Activated gamma-delta T cell treated with Interleukin-2 at 50 U/mL for 16 hours (primary cell): ENCODE data around the gene GAS2L2.
"Not testable (repeated sequence)": the region's sequence is repeated elsewhere in the genome, so short reads cannot be mapped to it uniquely, and the experiment has no call there.

ENCODE experiments used
- DNase-seq: peaks from one replicate; pipeline ENCODE4 v3.0.0-alpha.2; 2020

The GAS2L2 gene

GRCh38 chr17:35726127-35726952, 26.7 kb downstream of the GAS2L2 start:
- DNase-seq = no peak

GRCh38 chr17:35725802-35726126, 27.3 kb downstream of the GAS2L2 start:
- no peak for DNase-seq

GRCh38 chr17:35725058-35725457, 28.0 kb downstream of the GAS2L2 start:
- no peak for DNase-seq

GRCh38 chr17:35723735-35724134, 29.3 kb downstream of the GAS2L2 start:
- DNase-seq = no peak

- no peak for DNase-seq
Observed at GRCh38 chr17:35717475-35717874, 35.6 kb downstream of the GAS2L2 start.

- no peak for DNase-seq
Observed at GRCh38 chr17:35716897-35717465, 36.1 kb downstream of the GAS2L2 start.

- no peak for DNase-seq
Observed at GRCh38 chr17:35716173-35716572, 36.9 kb downstream of the GAS2L2 start.

GRCh38 chr17:35715416-35715815, 37.6 kb downstream of the GAS2L2 start:
- no peak for DNase-seq

- no peak for DNase-seq
Observed at GRCh38 chr17:35714988-35715387, 38.1 kb downstream of the GAS2L2 start.

- DNase-seq = no peak
Observed at GRCh38 chr17:35713069-35713728, 39.8 kb downstream of the GAS2L2 start.

- DNase-seq = no peak
Observed at GRCh38 chr17:35710950-35711349, 42.1 kb downstream of the GAS2L2 start.

GRCh38 chr17:35709874-35710273, 43.2 kb downstream of the GAS2L2 start:
- DNase-seq = no peak

- no peak for DNase-seq
Observed at GRCh38 chr17:35708951-35709350, 44.1 kb downstream of the GAS2L2 start.

GRCh38 chr17:35708149-35708548, 44.9 kb downstream of the GAS2L2 start:
- DNase-seq = no peak

GRCh38 chr17:35705705-35706104, 47.3 kb downstream of the GAS2L2 start:
- no peak for DNase-seq

GRCh38 chr17:35705230-35705629, 47.8 kb downstream of the GAS2L2 start:
- DNase-seq = no peak

GRCh38 chr17:35703308-35703707, 49.7 kb downstream of the GAS2L2 start:
- DNase-seq = not testable (repeated sequence)

- no peak for DNase-seq
Observed at GRCh38 chr17:35701491-35701890, 51.5 kb downstream of the GAS2L2 start.

- DNase-seq = no peak
Observed at GRCh38 chr17:35700150-35700549, 52.9 kb downstream of the GAS2L2 start.

GRCh38 chr17:35698800-35699199, 54.2 kb downstream of the GAS2L2 start:
- DNase-seq = no peak

GRCh38 chr17:35695613-35696012, 57.4 kb downstream of the GAS2L2 start:
- DNase-seq = no peak

GRCh38 chr17:35694906-35695305, 58.1 kb downstream of the GAS2L2 start:
- no peak for DNase-seq
